Ureter (tissue), 1 donor: Measurements from ENCODE around the gene DUSP9. TPM values are rescaled to one million over a fixed set of nuclear protein-coding genes. Genes with fewer than 3 reads are reported as not detected.

Source experiments
- DNase-seq: peaks from one replicate; pipeline ENCODE4 v3.0.0-alpha.2; 2020; ENCODE audit warnings: low spot score
- total RNA-seq: library from RNA; stranded (reverse); gene quantifications from one replicate; pipeline ENCODE4 v1.2.4, GENCODE V29; 2023
- donor health status: DM: yes; HTN: yes; CAD: no.

Gene DUSP9
- total RNA-seq, 1 donor from 2014 or later, result 2.7 TPM

GRCh38 chrX:153635788-153636668 lies 11.0 kb upstream of the DUSP9 start:
- no peak for DNase-seq

- DNase-seq, result no peak
Measured at GRCh38 chrX:153636716-153637115, 10.3 kb upstream of the DUSP9 start.

DNA sequence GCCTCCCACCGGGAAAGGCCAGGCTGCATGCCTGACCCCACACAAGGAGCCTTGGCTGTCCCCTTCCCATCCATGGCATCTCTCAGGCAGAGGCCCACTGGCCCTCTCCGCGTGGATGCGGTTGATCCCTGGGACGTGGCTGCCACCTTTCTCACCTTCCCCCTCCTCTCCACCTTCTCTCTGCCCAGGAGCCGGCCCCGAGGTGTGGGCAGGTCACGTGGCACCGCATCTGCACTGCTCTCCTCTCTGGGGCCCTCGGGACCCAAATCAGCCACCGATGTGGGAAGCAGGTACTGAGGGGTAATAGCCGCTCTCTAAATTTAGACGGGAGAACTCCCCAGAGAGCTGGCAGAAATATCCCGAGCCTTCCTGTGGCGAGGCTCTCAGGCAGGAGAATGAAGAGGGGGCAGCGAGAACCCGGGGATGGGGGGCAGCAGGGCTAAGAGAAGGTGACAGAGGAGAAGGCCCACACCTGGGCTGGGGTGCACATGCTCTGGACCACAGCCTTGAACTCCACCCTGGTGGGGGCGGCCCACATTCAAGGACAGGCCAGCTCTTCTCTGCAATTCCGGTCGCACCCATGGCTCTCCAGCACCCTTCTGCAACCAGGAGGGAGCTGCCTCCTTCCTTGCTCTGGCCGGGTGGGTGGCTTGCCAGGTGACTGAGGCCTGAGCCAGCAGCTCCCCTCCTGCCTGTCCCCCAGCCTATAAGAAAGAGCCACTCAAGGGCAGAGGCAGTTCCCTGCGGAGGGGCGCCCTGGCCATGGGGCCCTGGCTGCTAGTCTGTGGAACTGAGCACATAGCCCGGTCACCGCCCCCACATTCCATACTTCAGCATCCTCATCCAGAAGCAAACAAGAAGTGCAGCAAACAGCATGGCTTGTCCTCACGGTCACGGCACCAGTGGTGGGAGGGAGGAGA lies 9.6 kb upstream of the DUSP9 start:
- no peak for DNase-seq

DNA sequence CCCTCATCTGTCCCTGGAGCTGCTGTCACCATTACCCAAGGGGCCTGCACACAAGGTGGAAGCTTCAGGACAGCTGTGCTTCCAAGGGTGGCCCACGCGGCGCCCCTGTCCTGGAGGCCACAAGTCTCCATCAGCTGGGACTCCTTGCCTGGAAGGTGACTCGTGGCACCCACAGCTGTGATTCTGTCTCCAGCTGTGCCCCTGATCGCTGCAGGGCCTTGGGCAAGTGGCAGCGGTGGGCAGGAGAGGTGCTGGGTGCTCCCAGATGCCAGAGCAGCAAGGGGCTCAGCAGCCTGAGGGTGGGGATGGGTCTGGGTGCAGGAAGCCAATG lies 9.0 kb upstream of the DUSP9 start:
- DNase-seq, result no peak

GRCh38 chrX:153638436-153639176 lies 8.4 kb upstream of the DUSP9 start:
- no peak for DNase-seq

- peak; percentile 37 for DNase-seq
Measured at GRCh38 chrX:153639177-153640044, 7.6 kb upstream of the DUSP9 start.

DNA sequence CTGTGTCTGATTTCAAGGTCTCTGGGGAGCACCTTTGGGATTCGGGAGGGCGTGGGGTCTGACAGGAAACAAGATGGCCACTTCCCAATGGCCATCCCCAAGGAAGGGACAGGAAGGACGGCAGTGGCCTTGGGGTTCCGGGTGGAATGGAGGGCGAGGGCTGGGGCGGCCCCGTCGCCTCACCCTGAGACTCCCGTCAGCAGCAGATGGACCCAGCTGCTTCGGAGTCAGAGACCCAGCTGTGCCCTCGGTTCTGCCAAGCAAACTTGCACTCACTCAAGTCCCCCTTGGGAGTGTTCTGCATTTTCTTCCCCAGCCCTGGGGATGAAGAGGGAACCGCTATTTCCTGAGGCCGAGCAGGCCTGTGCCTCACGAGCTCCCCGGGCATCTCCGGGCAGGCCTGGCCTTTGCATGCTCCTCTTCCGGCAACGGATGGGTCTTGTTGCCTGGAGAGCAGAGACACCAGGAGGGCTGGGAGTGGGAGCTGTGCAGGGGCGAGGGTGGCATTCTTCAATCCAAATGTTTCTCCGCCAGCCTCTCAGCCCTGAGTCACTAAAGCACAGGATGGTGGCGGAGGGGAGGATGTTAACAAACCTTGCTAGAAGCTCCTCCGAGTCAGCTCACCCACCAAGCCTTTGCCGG lies 6.8 kb upstream of the DUSP9 start:
- DNase-seq, result no peak

GRCh38 chrX:153640736-153641575 lies 6.0 kb upstream of the DUSP9 start:
- peak; percentile 32 for DNase-seq

DNA sequence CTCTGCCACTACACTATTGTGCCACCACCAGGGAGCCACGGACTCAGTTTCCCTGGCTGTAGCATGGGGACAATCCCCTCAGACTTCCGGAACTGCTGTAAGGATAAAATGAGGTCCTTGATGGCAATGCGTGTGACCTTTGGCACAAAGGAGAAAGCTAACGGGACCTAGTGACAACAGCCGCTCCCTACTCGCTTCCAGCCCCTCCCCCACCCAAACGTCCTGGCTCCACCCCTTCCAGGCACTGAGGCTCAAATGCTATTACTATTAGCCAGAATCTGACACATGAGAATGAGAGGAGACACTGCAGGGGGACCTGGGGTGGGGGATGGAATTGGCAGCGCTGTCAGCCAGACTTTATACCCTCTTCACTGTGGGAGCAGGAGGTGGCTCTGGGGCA lies 5.4 kb upstream of the DUSP9 start:
- DNase-seq, result peak; percentile 30

DNA sequence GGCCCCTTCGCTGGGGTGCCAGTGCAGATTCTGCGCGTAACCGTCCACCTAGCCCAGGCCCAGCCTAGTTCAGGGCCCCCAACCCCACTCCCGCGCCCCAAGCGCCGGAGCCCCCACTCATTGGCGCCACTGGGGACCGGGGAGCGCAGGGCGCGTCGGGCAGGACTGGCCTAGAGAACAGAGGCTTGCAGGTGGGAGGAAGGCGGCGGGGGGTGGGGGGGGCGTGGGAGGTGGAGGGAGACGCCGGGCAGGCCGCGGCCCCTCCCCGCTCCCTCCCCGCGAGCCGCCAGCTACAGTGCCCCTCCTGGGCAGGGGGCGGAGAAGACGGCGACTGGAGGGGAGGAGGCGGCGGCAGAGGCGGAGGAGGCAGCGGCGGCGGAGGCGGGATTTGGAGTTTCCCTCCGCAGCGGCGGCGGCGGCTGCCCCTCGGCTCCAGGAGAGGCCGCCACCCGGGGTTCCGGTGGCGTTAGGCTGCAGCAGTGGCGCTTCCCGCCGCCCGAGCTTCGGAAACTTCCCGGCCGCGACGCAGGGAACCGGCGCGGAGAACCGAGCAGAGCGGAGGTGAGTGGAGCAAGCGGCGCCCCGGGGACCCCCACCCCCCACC lies 4.8 kb upstream of the DUSP9 start:
- peak; percentile 39 for DNase-seq

DNA sequence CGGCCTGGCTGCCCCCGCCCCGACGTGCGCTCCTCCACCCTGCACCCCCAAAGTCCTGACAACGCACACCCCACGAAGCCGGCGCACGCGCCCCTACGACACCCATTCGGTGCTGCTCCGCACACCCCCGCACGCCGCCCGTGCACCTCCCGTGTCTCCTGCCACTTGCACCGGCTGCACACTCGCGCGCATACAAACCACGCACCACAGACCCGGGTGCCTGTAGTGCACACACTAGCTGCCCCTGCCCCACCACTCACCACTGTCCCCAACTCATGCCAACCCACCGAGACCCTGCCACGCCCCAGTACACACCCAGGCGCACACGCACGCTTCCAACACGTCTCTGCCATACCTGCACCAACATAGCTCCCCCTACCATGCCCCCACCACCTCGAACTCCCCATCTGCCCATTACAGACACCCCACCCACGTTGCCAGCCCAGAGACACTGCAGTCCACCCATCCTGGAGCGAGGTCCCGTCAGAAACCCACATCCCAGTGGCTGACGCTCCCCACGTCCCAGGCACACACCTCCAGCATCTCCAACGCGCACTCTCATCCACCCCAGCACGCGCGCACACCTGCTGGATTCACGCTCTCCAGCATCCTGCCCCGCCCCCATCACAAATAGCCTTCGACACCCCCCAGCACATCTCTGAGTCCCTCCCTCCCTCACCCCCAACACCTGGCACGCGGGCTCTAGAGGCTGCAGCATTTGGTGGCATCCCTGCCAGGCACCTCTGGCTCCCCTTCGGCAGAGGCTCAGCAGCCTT lies 4.2 kb upstream of the DUSP9 start:
- DNase-seq, result peak; percentile 36

DNA sequence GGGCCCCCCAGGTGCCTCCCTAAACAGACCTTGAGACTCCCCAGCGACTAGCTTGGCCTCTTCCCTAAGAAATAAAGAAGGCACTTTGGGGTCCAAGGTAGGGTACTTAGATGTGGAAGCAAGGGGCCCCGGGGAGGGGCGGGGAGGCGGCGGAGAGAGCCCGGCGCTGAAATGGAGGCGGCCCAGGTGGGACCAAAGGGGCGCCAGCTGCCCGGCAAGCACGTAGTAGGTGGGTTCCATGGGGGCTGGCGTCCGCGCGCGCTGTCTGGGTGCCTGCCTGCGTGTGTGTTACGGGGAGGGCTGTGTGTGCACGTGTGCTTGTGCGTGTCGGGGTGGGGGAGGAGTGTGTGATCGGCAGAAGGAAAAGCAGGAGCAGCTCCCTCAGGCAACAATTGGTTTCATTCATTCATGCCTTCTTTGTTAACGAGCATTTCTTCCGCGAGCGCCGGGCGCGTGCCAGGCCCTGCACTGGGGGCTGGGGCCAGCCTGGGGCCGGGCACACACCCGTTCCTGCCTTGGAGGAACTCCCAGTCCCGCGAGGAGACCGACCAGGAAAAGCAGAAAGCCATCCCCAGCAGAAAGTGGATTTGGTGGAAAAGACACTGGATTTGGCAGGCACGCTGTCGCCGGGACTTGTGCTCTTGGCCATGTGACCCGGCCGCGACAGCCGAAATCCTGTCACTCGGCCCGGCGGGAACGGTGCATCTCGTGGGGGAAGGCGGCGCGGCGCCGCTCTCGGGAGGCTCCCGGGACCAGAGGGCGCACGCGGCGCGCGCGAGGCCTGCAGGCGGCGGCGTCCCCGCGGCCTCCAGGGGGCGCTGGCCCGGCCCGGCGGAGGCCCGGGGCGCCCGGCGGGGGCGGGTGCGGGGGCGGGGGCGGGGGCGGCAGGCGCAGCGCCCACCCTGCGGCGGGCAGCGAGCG lies 3.3 kb upstream of the DUSP9 start:
- peak; percentile 41 for DNase-seq

GRCh38 chrX:153644356-153645125 lies 2.5 kb upstream of the DUSP9 start:
- no peak for DNase-seq

DNA sequence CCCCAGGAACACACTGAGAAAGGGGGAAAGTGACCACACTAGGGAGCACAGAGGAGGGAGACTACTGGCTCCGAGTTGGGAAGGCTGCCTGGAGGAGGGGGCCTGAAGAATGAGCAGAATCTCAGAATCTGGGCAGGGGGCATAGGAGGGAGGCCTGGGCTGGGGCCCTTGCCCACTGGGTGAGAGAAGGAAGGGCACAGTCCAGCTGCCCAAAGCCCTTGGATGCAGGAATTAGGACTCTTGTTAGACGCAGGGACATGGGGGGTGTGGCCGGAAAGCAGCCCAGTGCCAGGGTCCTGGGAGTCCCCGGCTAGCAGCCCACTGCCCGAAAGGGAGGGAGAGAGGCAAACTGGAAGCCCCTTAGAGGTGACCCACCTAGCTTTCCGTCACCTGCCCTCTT lies 1.9 kb upstream of the DUSP9 start:
- no peak for DNase-seq

- DNase-seq, result no peak
Measured at GRCh38 chrX:153645921-153646488, 998 bp upstream of the DUSP9 start.
